HepG2 (cell line): ENCODE measurements around the gene C1R. TPM values are rescaled to one million over a fixed set of nuclear protein-coding genes. Genes with fewer than 3 reads are reported as not detected.

ENCODE experiments used
- ATF7 ChIP-seq, 2 experiments: fragments of 450-650 bp in 1 of 2; sonication (generic) in 1 of 2; formaldehyde crosslinking in 1 of 2; IDR thresholded peaks; 2 replicates each; pipeline versions ENCODE4 v1.4.0 to v1.6.1; 2016 to 2020; ENCODE audit warnings: antibody characterized with exemption in 1 of 2, mild to moderate bottlenecking in 1 of 2, missing genetic modification reagents in 1 of 2
- GATAD2A ChIP-seq: IDR thresholded peaks from 2 replicates; pipeline ENCODE4 v1.6.1; 2016
- MXI1 ChIP-seq: IDR thresholded peaks from 3 replicates; pipeline ENCODE4 v1.6.1; 2012; ENCODE audit warnings: low read depth, low read length, inconsistent platforms, borderline replicate concordance
- PRPF4 ChIP-seq: fragments of 200-400 bp; formaldehyde crosslinking; IDR thresholded peaks from 2 replicates; pipeline ENCODE4 v1.6.1; 2016; ENCODE audit warnings: low read length, low read depth; ENCODE audit not compliant: poor library complexity, severe bottlenecking
- SRSF9 ChIP-seq: fragments of 200-400 bp; formaldehyde crosslinking; IDR thresholded peaks from 2 replicates; pipeline ENCODE4 v1.6.1; 2018; ENCODE audit warnings: borderline replicate concordance, mild to moderate bottlenecking, low read depth, low read length; ENCODE audit not compliant: insufficient read depth, poor library complexity, severe bottlenecking
- THRA ChIP-seq: sonication (generic); formaldehyde crosslinking; IDR thresholded peaks from 2 replicates; pipeline ENCODE4 v1.4.0; 2020; ENCODE audit warnings: missing genetic modification reagents, borderline replicate concordance
- YEATS2 ChIP-seq: sonication (generic); formaldehyde crosslinking; IDR thresholded peaks from 2 replicates; pipeline ENCODE4 v1.4.0; 2020; ENCODE audit warnings: missing genetic modification reagents, borderline replicate concordance
- ZIK1 ChIP-seq: sonication (generic); formaldehyde crosslinking; IDR thresholded peaks from 2 replicates; pipeline ENCODE4 v1.5.0; 2020; ENCODE audit warnings: mild to moderate bottlenecking, low read depth, missing genetic modification reagents, borderline replicate concordance
- ZMYM4 ChIP-seq: sonication (generic); formaldehyde crosslinking; IDR thresholded peaks from 2 replicates; pipeline ENCODE4 v1.8.1; 2023; ENCODE audit warnings: mild to moderate bottlenecking, missing genetic modification reagents
- ZNF567 ChIP-seq: sonication (generic); formaldehyde crosslinking; IDR thresholded peaks from 2 replicates; pipeline ENCODE4 v1.8.1; 2023; ENCODE audit warnings: mild to moderate bottlenecking, missing genetic modification reagents, borderline replicate concordance
- ZNF570 ChIP-seq: sonication (generic); formaldehyde crosslinking; IDR thresholded peaks from 2 replicates; pipeline ENCODE4 v1.4.0; 2020; ENCODE audit warnings: mild to moderate bottlenecking, missing genetic modification reagents, borderline replicate concordance
- ZSCAN9 ChIP-seq: IDR thresholded peaks from 2 replicates; pipeline ENCODE4 v1.6.1; 2016; ENCODE audit warnings: borderline replicate concordance
- polyA plus RNA-seq, 8 experiments: library from polyadenylated mRNA; depleted of rRNA in 3 of 8; stranded (reverse) in 7 of 8; unstranded in 1 of 8; fragments of >200 nt; fragmentation: Illumina TruSeq in 4 of 8; extraction: Trizol in 4 of 8; gene quantifications; 2 replicates each; pipeline versions ENCODE4 v1.2.1 to v1.2.3, GENCODE V29; 2011 to 2016; ENCODE audit warnings: low read depth in 4 of 8, missing spikeins in 1 of 8, mixed read lengths in 1 of 8; ENCODE audit not compliant: insufficient read depth in 1 of 8
- total RNA-seq, 5 experiments: library from RNA; depleted of rRNA; stranded (reverse); fragments of >200 nt; fragmentation: Illumina TruSeq; extraction: Trizol; gene quantifications; 2 replicates each; pipeline ENCODE4 v1.2.3, GENCODE V29; 2016; ENCODE audit warnings: low read depth in 1 of 5
- TF ChIP-seq, protein P1 (sequence below): sonication (generic); formaldehyde crosslinking; IDR thresholded peaks from 2 replicates; pipeline ENCODE4 v1.4.0; 2020; ENCODE audit warnings: missing genetic modification reagents
- TF ChIP-seq, protein P2 (sequence below): sonication (generic); formaldehyde crosslinking; IDR thresholded peaks from 2 replicates; pipeline ENCODE4 v1.5.1; 2020; ENCODE audit warnings: mild to moderate bottlenecking, moderate library complexity, missing genetic modification reagents
- TF ChIP-seq, protein P3 (sequence below): sonication (generic); formaldehyde crosslinking; IDR thresholded peaks from 2 replicates; pipeline ENCODE4 v1.4.0; 2020; ENCODE audit warnings: missing genetic modification reagents, borderline replicate concordance

The C1R gene
- total and polyA plus RNA-seq, 2 of the 13 experiments (the other 11 are each of a cell fraction or from before 2014, with no cell fraction given), result 3.5 to 6.5 TPM

DNA sequence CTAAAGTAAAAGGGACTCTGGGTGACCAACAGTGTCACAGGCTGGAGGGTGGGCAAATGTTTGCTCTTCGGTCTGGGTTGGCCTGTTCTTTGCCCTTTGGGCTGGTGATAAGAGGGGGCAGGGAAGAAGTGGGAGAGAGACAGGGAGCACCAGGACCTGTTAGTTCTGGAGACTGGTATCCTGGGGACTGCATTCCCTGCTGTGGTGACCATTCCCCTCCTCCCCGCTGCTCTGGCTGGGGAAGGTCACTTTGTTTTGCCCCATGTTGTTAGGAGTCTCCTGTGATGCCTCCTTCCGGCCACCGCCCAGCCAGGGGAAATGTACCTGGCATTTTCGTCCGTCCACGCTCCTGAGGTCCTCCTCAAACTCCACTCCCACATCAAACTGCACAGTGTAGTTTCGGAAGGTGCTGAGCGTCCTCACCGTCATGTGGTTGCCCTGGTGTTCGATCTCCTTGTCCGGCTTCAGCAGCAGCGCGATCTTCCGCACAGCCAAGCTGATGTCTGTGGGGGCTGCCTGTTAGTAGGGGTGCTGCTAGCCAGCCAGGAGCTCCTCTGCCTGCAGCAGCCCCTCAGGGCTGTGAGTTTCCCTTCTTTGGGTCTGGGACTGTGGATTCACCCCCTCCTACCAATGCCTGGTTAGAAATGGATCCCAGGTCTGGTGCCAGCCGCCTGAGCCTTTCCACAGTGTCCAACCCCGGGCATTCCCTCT, 35.8 kb upstream of the C1R start (continued):
- TF ChIP-seq, protein P1, sequence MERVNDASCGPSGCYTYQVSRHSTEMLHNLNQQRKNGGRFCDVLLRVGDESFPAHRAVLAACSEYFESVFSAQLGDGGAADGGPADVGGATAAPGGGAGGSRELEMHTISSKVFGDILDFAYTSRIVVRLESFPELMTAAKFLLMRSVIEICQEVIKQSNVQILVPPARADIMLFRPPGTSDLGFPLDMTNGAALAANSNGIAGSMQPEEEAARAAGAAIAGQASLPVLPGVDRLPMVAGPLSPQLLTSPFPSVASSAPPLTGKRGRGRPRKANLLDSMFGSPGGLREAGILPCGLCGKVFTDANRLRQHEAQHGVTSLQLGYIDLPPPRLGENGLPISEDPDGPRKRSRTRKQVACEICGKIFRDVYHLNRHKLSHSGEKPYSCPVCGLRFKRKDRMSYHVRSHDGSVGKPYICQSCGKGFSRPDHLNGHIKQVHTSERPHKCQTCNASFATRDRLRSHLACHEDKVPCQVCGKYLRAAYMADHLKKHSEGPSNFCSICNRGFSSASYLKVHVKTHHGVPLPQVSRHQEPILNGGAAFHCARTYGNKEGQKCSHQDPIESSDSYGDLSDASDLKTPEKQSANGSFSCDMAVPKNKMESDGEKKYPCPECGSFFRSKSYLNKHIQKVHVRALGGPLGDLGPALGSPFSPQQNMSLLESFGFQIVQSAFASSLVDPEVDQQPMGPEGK (CRISPR knock-in tag), result peak; percentile 73
- TF ChIP-seq, protein P2, sequence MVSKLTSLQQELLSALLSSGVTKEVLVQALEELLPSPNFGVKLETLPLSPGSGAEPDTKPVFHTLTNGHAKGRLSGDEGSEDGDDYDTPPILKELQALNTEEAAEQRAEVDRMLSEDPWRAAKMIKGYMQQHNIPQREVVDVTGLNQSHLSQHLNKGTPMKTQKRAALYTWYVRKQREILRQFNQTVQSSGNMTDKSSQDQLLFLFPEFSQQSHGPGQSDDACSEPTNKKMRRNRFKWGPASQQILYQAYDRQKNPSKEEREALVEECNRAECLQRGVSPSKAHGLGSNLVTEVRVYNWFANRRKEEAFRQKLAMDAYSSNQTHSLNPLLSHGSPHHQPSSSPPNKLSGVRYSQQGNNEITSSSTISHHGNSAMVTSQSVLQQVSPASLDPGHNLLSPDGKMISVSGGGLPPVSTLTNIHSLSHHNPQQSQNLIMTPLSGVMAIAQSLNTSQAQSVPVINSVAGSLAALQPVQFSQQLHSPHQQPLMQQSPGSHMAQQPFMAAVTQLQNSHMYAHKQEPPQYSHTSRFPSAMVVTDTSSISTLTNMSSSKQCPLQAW (CRISPR knock-in tag), result peak; percentile 41
- TF ChIP-seq ZNF567 (peak; percentile 26; the same call in 1 of the 2 replicates), SRSF9 (no peak), ATF7 (IDR thresholded peaks at IDR 0.05) (no peak), ATF7 (CRISPR knock-in tag; IDR thresholded peaks at IDR 0.05) (no peak), ZNF570 (no peak), YEATS2 (CRISPR knock-in tag) (no peak), GATAD2A (CRISPR knock-in tag) (peak; percentile 91), ZSCAN9 (CRISPR knock-in tag) (no peak), PRPF4 (no peak), THRA (CRISPR knock-in tag) (peak; percentile 59; the same call in 1 of the 2 replicates), ZMYM4 (CRISPR knock-in tag) (0 out of 2 replicates have a peak, but pooled peaks have one; percentile 13), ZIK1 (CRISPR knock-in tag) (no peak), MXI1 (no peak)
- TF ChIP-seq, protein P3, sequence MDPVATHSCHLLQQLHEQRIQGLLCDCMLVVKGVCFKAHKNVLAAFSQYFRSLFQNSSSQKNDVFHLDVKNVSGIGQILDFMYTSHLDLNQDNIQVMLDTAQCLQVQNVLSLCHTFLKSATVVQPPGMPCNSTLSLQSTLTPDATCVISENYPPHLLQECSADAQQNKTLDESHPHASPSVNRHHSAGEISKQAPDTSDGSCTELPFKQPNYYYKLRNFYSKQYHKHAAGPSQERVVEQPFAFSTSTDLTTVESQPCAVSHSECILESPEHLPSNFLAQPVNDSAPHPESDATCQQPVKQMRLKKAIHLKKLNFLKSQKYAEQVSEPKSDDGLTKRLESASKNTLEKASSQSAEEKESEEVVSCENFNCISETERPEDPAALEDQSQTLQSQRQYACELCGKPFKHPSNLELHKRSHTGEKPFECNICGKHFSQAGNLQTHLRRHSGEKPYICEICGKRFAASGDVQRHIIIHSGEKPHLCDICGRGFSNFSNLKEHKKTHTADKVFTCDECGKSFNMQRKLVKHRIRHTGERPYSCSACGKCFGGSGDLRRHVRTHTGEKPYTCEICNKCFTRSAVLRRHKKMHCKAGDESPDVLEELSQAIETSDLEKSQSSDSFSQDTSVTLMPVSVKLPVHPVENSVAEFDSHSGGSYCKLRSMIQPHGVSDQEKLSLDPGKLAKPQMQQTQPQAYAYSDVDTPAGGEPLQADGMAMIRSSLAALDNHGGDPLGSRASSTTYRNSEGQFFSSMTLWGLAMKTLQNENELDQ, result no peak
